ENCODE data around the gene FNDC1.

Gene FNDC1

DNA sequence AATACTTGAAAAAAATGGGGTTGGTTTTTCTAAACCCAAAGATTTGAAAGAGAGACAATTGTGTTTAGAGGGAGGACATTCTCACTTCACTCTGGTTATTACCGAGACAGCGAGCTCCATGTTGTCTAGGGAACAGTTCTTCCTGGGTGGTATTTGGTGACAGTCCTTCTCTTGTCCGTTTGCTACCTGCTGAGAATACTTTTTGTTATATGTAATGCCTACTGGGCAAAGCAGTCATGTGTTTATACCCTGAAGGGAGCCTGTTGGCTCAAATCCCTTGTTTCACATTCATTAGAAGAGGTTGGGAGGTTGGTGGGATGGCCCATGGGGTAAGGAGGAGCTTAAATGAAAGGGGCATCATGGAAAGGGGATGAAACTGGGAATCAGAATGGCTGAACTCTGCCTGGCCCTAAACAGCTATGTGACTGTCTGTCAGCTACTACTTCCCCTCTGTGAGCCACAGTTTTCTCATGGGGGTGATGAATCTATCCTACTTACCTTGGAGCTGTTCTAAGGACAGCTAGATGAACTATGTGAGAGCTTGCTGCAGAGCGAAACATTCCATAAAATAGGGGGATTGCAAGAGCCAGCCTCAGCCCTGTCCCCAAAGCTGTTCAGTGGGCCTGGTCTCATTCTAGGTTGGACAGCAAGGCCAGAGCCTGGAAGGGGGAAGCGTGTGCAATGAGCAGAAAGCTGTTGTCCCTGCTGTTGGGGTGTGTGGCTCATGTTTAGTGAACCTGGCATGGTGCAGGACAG lies 43.5 kb downstream of the FNDC1 start:
- DNase-seq: no peak

DNA sequence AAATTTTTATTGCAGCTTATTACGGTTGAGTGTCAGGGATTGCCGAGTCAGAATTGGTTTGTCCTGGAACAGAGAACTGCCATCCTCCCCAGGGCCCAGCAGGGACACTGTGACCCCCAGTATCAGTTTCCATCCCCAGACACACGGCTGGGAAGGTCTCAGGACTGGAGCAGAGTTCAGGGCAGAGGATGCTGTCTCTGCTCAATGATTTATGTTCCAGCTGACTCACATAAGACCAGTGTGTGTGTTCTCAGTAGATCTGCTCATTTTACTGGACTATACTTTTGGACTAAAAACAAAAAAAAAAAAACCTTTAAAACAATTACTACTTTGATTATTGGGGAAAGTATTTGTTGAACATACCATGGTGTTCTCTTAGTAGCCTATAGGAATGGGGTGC lies 44.2 kb downstream of the FNDC1 start:
- DNase-seq: peak; percentile 41

DNA sequence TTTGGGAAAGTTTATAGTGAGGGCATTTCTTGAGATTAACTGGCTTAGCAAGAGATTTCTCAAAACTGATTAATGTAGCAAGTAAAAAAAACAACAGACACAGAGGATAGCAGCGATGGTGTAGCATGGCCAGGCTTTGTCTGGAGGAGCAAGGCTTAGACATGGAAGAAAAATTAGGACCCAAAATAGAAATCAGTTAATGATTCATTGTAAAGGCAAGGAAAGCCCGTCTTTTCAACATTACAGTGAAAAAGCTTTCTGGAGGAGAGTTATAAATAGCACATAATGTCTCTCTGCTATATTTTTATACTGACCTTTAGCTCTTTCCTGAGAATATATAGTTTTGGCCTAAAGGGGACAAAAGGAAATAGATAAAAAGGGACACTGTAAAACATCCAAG lies 45.1 kb downstream of the FNDC1 start:
- DNase-seq: peak; percentile 25

DNA sequence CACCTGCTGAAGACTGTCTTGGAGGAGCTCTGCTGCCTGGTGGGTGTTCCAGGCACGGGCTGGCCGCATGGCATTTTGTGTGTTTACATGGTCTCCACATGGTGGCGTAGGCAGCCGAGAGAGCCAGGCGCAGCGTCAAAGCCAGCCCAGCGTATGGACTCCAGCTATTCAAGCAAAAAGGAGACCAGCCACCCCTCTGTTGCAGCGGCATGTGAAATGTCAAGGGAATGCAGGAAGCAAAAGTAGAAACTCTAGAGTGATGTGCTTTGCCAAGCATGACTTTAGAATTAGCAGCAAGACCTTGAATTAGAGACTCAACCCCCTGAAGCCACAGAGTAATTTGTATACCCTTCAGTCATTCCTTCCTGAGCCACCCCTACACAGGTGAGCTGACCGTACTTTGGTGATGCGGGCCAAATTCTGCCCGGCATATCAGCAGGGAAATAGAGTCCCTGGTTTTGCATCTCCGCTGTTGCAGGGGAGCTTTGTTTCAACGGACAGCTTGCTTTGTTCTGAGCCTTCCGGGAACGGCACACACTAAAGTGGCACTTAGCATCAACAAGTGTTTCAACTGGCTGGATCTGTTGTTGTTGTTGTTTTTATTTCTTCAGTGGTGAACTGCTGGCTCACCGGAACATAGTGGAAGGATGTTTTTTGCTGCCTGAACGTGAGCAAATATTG lies 48.5 kb downstream of the FNDC1 start:
- peak; percentile 34 for DNase-seq

DNA sequence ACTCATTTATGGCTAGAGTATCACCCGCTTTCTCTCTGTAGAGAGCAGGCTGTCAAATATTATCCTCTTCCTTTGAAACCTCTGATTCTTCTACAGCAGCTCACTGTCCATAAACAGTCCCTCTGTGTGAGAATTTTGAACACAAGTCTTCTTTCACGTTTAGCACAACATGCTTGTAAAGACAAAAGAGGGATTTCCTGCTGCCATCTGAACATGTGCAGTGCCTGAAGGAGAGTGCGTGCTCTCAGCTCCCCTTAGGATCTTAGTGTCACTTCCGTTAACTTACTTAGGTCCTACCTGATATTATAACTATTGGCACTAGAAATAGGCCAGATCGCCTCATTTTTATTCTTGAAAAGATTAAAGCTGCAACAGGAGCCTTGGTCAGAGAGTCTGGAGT lies 50.9 kb downstream of the FNDC1 start:
- DNase-seq: no peak

DNA sequence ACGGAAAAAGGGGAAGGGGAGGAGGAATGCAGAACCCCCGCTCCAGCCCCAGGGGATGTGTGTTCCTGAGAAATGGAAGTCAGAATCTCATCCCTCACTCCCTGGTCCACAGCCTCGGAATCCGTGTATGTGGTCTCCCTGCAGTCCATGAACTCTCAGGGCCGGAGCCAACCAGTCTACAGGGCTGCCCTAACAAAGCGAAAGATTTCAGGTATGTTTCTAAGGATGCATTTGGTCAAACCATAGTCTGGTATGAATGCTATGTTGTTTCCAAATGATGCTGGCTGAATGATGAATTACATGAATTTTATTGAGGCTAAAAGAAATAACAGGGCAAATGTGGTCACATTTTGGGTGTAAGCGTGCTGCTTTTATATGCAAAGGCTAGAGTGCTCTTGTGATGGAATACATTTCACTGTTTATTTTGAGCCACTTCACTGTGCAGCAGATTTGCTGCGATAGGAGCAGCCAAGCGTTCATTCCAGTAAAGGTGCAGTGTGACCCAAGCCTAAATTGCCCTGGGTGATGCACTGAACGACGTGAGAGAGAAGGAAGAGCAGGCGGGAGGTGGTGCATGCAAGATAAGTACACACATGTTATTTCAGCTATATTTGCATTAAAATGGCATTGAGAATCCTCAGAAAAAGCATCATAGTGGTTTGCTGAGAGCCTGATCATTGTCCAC lies 52.4 kb downstream of the FNDC1 start:
- DNase-seq: peak; percentile 36

DNA sequence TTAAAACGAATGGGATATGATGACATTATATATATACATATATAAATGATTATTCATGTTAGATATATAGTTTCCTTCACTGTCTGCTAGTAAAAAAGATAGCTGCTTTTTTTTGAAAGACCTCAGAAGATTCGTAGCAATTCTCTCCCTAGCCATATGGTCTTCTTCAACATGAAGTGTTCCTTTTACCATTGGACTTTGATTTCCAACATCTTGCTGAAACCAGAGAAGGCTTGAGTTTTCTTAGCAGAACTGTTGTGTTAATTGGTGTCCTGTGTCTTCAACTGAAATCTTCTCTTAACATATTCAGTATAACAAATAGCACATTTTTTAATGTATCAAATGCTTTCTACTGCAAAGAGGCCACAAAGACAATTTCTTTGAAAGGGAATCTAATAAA lies 55.3 kb downstream of the FNDC1 start:
- no peak for DNase-seq

DNA sequence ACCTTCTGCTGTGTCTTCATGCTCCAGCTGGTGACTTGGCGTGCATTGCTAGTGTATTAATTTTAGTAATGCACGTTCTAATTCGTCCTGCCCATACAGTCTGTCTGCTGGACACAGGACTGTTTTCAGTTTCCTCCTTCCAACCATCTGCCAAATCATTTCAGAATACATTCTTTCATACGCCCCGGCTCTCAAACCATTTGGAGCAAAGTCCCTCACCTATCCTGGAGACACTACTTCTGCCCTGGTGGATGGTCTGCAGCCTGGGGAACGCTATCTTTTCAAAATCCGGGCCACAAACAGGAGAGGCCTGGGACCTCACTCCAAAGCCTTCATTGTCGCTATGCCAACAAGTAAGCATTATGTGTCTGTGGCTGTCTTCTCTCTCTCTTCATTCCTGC lies 60.5 kb downstream of the FNDC1 start:
- no peak for DNase-seq

DNA sequence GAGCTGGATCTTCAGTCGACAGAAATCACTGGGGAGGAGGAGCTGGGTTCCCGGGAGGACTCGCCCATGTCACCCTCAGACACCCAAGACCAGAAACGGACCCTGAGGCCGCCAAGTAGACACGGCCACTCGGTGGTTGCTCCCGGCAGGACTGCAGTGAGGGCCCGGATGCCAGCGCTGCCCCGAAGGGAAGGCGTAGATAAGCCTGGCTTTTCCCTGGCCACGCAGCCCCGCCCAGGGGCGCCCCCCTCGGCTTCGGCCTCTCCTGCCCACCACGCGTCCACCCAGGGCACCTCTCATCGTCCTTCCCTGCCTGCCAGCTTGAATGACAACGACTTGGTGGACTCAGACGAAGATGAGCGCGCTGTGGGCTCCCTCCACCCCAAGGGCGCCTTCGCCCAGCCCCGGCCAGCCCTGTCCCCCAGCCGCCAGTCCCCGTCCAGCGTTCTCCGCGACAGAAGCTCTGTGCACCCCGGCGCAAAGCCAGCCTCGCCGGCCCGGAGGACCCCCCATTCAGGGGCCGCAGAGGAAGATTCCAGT lies 63.0 kb downstream of the FNDC1 start:
- DNase-seq: no peak

DNA sequence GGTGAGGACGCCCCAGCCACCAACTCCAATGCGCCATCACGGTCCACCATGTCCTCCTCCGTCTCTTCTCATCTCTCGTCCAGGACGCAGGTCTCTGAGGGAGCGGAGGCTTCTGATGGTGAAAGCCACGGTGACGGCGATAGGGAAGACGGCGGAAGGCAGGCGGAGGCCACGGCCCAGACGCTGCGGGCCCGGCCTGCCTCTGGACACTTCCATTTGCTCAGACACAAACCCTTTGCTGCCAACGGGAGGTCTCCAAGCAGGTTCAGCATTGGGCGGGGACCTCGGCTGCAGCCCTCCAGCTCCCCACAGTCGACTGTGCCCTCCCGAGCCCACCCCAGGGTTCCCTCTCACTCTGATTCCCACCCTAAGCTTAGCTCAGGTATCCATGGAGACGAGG lies 63.6 kb downstream of the FNDC1 start:
- DNase-seq: no peak

DNA sequence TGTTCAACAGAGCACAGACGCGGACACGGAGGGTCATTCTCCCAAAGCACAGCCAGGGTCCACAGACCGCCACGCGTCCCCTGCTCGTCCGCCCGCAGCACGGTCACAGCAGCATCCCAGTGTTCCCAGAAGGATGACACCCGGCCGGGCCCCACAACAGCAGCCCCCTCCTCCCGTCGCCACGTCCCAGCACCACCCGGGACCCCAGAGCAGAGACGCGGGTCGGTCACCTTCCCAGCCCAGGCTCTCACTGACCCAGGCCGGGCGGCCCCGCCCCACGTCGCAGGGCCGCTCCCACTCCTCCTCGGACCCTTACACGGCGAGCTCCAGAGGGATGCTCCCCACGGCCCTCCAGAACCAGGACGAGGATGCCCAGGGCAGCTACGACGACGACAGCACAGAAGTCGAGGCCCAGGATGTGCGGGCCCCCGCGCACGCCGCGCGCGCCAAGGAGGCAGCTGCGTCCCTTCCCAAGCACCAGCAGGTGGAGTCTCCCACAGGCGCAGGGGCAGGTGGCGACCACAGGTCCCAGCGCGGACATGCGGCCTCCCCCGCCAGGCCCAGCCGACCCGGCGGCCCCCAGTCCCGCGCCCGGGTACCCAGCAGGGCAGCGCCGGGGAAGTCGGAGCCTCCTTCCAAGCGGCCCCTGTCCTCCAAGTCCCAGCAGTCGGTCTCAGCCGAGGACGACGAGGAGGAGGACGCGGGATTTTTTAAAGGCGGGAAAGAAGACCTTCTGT lies 64.3 kb downstream of the FNDC1 start:
- DNase-seq: no peak

DNA sequence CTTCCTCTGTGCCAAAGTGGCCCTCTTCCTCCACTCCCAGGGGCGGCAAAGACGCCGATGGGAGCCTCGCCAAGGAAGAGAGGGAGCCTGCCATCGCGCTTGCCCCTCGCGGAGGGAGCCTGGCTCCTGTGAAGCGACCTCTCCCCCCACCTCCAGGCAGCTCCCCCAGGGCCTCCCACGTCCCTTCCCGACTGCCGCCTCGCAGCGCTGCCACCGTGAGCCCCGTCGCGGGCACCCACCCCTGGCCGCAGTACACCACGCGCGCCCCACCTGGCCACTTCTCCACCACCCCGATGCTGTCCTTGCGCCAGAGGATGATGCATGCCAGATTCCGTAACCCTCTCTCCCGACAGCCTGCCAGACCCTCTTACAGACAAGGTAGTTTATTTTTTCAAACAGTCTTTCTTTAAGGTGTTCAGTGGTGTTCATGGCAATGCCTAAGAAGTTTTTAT lies 64.9 kb downstream of the FNDC1 start:
- DNase-seq: no peak

DNA sequence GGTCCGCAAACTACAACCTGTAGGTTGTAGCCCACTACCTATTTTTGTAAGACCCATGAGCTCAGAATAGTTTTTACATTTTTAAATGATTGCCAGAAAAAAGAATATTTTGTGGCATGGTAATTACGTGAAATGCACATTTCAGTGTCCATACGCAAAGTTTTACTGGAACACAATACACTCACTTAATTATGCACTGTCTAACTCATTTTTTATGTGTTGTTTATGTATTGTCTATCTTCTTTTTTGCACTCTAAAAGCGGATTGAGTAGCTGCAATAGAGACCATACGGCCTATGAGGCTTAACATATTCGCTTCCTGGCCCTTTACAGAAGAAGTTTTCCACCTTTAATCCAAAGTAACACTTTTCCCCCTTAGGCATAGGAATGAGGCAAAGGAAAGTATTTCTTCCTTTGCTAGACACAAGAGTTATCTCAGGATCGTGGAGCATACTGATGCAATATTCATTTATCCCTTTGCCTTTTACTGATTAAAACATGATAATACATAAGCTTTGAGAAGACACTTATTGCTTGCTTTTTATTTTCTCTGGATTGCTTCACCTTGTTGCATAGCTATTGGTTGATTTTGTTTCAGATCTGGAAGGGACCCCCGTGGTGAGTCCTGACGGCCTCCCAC lies 69.8 kb downstream of the FNDC1 start:
- DNase-seq: no peak

DNA sequence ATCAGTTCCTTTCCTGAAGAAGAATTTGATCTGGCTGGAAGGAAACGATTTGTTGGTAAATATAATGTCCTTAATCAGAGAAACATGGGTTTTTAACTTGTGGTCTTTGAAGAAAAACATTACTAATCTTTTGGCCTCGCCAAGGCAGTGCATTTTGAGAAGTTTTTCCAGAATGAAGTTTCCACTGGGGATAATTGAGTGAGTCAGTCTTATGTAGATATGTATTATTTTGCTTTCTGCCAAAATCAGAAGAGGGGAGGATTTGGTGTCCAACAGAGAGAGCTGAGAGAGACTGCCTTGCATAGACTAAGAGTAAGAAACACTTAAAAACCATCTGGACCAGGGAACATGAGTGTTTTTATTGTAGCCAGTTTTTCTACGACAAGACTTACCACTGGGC lies 79.9 kb downstream of the FNDC1 start:
- peak; percentile 80 for DNase-seq

DNA sequence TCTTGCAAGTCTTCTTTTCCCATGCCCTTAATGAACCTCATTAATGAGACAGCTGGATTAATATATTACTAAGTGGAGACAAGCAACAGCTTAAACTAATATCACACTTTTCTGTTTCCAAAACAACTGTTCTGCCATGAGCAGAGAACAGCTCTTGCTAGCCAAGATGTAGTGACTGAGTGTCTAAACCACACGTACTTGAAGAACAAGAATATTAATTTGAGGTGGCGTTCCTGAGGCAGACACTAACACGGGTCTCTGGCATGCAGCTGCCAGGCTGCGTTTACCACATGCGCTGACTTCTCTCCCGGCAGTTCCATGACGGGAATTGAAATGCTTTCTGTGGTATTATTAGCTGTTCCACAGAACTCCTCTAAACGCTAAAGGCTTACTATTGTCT lies 80.6 kb downstream of the FNDC1 start:
- no peak for DNase-seq

DNA sequence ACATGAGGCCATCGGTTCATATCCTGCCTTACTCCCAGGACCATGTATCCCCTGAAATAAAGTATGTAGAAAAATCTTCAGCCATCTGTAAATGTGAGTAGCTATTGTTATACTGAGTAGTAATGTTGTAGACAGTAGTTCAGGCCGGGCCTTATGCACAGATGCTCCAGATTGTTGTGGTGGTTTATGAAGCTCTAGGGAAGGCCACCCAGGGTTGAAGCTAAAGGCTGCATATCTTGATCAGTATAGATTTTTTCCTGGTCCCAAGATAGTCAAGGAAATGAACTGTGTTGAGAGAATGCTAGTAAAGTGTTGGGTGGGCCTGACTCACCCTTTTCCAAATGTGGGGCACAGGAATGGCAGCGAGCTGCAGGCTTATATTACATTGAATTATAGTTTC lies 81.4 kb downstream of the FNDC1 start:
- DNase-seq: no peak

DNA sequence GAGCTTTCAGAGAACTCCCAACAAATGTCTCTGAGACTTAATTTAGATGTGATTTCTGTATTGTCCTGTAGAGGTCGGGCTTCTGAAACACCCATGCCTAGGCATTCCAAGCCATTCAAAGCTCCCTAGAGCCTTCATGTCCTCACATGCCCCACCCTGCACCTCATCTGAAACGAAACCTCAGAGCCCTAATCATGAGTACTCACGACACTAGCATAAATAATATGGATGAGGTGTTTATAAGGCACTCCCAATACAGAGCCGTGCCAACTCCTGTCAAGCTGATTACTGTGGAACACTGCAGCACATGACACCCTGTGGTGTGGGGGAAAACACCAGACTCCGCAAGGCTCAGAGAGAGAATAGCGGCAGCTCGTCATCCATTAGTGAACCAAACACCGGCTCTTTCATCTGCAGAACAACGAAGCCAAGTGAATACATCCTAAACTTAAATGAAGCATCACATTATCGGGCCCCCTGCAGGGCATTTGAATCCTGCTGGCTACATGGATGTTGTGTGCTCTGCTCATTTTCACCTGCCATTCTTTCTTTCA lies 83.8 kb downstream of the FNDC1 start:
- DNase-seq: peak; percentile 58

DNA sequence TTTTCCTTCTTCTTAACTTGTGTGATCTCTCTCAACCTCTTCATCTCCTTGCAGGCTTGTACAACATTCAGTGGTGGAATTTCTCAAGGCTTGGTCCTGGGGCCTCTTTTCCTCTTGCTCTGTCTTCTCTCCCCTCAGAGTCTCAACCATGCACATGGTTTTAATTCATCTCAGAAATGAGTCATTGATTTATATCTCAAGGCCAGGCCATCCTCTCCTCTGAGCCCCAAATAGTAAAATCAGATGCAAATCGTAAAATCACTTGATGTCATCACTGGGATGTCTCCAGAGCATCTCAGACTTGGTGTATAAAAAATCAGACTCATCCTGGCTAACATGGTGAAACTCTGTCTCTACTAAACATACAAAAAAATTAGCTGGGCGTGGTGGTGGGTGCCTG lies 85.0 kb downstream of the FNDC1 start:
- DNase-seq: peak; percentile 74

DNA sequence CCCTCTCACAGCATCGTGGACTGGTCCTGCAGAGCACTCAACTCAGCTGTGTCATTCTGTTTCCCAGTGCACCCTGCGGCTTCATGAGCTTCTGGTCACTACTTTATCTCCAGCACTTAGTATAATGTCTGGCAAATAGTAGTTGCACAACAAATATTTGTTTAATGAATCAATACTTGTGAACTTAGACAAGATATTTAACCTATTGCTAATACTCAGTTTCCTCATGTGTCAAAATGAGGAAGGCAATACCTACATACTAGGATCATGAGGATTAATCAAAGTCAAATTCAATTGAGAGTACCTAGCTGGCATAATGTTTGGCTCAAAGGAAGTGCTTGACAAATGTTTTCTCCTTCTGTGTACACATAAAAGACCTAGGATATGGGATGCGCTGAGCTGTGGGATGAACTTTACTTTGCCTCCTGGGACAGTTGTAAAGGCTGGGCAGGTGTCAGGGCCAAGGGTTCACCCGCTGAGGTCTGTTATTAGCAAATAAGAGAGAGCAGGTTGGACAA lies 86.3 kb downstream of the FNDC1 start:
- no peak for DNase-seq

DNA sequence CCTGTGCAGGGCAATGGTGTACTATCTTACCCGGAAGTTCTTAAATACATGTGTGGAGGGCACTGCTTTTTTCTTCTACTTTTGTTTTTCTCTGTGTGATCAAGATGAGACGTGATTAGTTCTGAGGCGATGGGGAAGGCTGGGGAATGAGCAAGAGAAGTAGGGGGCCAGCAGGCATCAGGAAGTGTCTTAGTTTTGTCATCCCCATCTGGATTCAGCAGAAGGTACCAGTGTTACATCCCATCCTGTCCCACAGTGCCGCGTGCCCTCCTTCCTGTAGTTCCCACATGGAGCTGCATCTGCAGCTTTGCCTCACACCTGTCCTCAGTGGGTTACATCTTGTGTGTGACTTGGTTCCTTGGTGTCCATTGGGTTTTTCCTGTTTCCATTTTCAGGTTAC lies 86.9 kb downstream of the FNDC1 start:
- no peak for DNase-seq

DNA sequence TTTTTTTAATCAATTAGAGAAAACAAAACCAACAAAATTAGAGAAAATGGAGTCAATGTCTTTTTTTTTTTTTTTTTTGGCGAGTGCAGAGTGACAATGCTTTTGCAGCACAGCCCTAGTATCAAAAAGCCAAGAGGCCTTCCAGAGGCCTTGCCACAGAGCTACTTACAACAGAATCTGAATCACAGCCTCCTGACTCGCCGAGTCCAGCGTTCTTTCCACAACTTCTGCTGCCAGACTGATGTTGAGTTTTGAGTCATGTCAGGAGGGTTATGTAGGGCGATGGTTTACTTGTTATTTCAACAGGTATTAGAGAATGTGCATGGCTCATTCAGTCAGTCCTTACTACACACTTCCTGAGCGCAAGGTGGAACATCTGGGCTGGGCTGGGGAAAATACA lies 88.6 kb downstream of the FNDC1 start:
- peak; percentile 55 for DNase-seq

Data from fibroblast of upper back skin (primary cell).